Prostate gland (tissue), 2 donors: ENCODE results near the gene CNTNAP2. TPM values are rescaled to one million over a fixed set of nuclear protein-coding genes. Genes with fewer than 3 reads are reported as not detected.

Experiments
- DNase-seq: peaks from one replicate; pipeline ENCODE4 v3.0.0-alpha.2; 2019; ENCODE audit warnings: low spot score
- H3K27ac ChIP-seq, 2 donors: fragments of 200-600 bp; sonication (generic); 2 replicates each; pipeline ENCODE4 v1.5.1; 2017 to 2019
- H3K27me3 ChIP-seq: fragments of 200-600 bp; sonication (generic); replicated peaks from 2 replicates; pipeline ENCODE4 v1.5.1; 2019; ENCODE audit not compliant: insufficient read depth
- H3K36me3 ChIP-seq, 2 donors: fragments of 200-600 bp; sonication (generic); 1 replicate in 1 of 2; 2 replicates in 1 of 2; pipeline versions ENCODE4 v1.5.1 to v1.8.1; 2017 to 2019
- H3K4me1 ChIP-seq: fragments of 200-600 bp; sonication (generic); replicated peaks from 2 replicates; pipeline ENCODE4 v1.5.1; 2019
- H3K4me3 ChIP-seq, 2 donors: fragments of 200-600 bp; sonication (generic); 2 replicates each; pipeline ENCODE4 v1.5.1; 2017 to 2019
- H3K9me3 ChIP-seq: fragments of 200-600 bp; sonication (generic); 2 replicates; pipeline ENCODE4 v1.5.1; 2017
- POLR2A ChIP-seq: fragments of 450-650 bp; IDR thresholded peaks from one replicate; pipeline ENCODE4 v1.6.1; 2016; ENCODE audit warnings: antibody characterized with exemption, mild to moderate bottlenecking
- POLR2AphosphoS5 ChIP-seq: sonication (generic); formaldehyde crosslinking; IDR thresholded peaks from one replicate; pipeline ENCODE4 v1.6.1; 2017; ENCODE audit warnings: antibody characterized with exemption
- WGBS: methylation state at CpG from one replicate; pipeline ENCODE4 v1.1.5; 2018; 5-methylcytosine and 5-hydroxymethylcytosine counted together
- intact Hi-C: fragments of 100-400 bp; cut with DNase I; formaldehyde crosslinking; loops from one replicate; pipeline ENCODE4 v1.14.2; 2022
- total RNA-seq, 2 donors: library from RNA; depleted of rRNA; stranded (reverse); fragments of >200 nt; gene quantifications; one replicate each; pipeline ENCODE4 v1.1.0, GENCODE V29; 2016
- TF ChIP-seq, protein P1 (sequence below), 4 experiments: fragments of 200-600 bp in 2 of 4; fragments of 450-650 bp in 2 of 4; sonication (generic) in 2 of 4; IDR thresholded peaks; 1 replicate in 3 of 4; 2 replicates in 1 of 4; pipeline ENCODE4 v1.5.1; 2016 to 2019; ENCODE audit warnings: antibody characterized with exemption in 4 of 4, mild to moderate bottlenecking in 2 of 4, moderate library complexity in 2 of 4

Gene CNTNAP2
- total RNA-seq, 2 donors from 2014 or later, result 10.6 to 43.7 TPM

DNA sequence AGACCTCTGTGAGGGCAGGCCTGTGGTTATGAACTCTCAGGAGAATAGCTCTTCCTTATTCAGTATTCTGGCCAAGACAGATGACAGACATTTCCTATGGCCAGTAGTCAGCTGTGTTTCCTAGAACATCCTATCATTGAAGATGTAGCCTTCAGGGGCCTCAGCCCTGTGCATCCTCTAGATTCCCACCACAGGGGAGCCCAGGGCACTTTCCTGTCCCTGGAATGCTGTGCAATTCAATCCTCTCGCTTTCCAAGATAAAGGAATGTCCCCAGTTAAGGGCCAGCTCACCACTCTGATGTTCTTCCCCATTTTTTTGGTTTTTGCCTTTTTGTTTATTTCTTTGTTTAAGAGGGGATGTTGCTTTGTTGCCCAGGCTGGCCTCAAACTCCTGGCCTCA is 1895.2 kb downstream of the CNTNAP2 start:
- Histone ChIP-seq H3K27me3 (no peaks in the 10 kb centered on the region), H3K9me3 (no peaks in the 10 kb centered on the region), H3K4me1 (no peaks in the 10 kb centered on the region), H3K4me3 (no peak overlapping the region), H3K36me3 (no peaks in the 10 kb centered on the region), H3K27ac (no peak overlapping the region)
- no peak for TF ChIP-seq POLR2AphosphoS5
- no peak for TF ChIP-seq POLR2A
- TF ChIP-seq, protein P1, sequence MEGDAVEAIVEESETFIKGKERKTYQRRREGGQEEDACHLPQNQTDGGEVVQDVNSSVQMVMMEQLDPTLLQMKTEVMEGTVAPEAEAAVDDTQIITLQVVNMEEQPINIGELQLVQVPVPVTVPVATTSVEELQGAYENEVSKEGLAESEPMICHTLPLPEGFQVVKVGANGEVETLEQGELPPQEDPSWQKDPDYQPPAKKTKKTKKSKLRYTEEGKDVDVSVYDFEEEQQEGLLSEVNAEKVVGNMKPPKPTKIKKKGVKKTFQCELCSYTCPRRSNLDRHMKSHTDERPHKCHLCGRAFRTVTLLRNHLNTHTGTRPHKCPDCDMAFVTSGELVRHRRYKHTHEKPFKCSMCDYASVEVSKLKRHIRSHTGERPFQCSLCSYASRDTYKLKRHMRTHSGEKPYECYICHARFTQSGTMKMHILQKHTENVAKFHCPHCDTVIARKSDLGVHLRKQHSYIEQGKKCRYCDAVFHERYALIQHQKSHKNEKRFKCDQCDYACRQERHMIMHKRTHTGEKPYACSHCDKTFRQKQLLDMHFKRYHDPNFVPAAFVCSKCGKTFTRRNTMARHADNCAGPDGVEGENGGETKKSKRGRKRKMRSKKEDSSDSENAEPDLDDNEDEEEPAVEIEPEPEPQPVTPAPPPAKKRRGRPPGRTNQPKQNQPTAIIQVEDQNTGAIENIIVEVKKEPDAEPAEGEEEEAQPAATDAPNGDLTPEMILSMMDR (IDR thresholded peaks at IDR 0.05), result no peak
- 69% methylated on average over 1 of the region's 1 CpG for WGBS
- DNase-seq, result no peak
- intact Hi-C loops, result no loop called here

DNA sequence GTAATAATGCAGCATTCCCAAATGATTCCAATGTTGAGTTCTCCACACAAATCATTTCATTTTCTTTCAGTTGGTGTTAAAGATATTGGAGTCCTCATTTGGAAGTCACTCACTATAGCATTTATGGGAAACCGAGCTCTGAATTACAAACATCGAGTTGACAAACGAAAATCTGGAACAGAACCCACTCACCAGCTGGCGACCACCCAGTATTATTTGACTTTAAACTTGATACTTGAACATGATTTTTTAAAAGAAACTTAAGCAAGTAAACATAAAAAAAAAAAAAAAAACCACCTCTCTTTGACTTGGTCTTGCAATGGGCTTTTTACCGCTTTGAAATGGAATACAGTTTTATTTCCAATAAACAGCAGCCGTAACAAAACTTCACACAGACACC is 1897.4 kb downstream of the CNTNAP2 start:
- Histone ChIP-seq H3K27me3 (no peaks in the 10 kb centered on the region), H3K4me3 (no peak overlapping the region), H3K27ac (no peak overlapping the region), H3K4me1 (no peaks in the 10 kb centered on the region), H3K9me3 (no peaks in the 10 kb centered on the region), H3K36me3 (no peaks in the 10 kb centered on the region)
- intact Hi-C loops, result no loop called here
- 69% methylated on average over 6 of the region's 6 CpGs for WGBS
- TF ChIP-seq POLR2AphosphoS5, result no peak
- TF ChIP-seq, protein P1 (IDR thresholded peaks at IDR 0.05), result no peak
- no peak for DNase-seq

DNA sequence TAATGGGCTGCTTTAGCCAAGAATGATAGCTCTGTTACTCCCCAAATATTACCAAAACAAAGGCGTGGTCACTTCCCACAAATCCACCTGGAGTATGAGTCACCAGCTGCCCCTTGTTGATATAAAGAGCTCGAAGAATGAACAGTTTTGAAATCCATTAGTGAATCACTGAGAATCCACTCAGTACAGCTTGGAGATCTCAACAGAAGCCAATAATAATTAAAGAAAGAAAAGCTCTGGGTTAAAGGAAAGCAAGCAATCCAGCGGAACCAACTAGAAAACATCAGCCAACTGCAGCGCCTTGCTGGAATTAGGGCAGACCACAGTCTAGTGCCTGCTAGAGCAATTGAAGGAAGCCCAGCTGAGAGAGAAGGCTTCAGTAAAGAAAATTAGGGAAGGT is 1897.9 kb downstream of the CNTNAP2 start:
- no peak overlapping the region for H3K27ac ChIP-seq
- no peak for DNase-seq
- H3K36me3 ChIP-seq, result no peaks in the 10 kb centered on the region
- H3K9me3 ChIP-seq, result no peaks in the 10 kb centered on the region
- TF ChIP-seq POLR2AphosphoS5, result no peak
- TF ChIP-seq, protein P1 (IDR thresholded peaks at IDR 0.05), result no peak
- no peak for TF ChIP-seq POLR2A
- H3K4me1 ChIP-seq, result no peaks in the 10 kb centered on the region
- 71% methylated on average over 4 of the region's 4 CpGs for WGBS
- no peaks in the 10 kb centered on the region for H3K27me3 ChIP-seq
- H3K4me3 ChIP-seq, result no peak overlapping the region
- intact Hi-C loops, result no loop called here

DNA sequence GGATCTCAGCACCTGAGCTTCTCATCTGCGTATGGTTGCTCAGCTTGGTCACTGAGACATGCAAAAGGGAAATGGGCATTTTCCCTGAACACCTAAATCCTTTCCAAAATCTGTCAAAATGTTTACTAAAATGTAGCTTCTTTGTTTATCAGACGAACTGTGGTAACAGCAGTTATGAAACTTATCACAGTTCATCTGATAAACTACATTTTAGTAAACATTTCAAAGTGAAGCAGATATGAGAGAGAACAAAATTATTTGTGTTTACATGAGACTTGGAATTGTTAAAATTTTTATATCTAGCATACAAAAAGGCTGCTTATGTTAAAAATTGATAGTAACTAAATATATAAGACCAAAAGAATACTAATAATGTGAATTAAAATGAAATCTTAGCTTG is 1900.5 kb downstream of the CNTNAP2 start:
- intact Hi-C loops, result no loop called here
- 48% methylated on average over 2 of the region's 2 CpGs for WGBS
- DNase-seq, result no peak
- H3K9me3 ChIP-seq, result no peaks in the 10 kb centered on the region
- TF ChIP-seq, protein P1 (IDR thresholded peaks at IDR 0.05), result no peak
- TF ChIP-seq POLR2A, result no peak
- TF ChIP-seq POLR2AphosphoS5, result no peak
- no peaks in the 10 kb centered on the region for H3K36me3 ChIP-seq
- no peak overlapping the region for H3K27ac ChIP-seq
- H3K4me1 ChIP-seq, result no peaks in the 10 kb centered on the region
- no peak overlapping the region for H3K4me3 ChIP-seq
- no peaks in the 10 kb centered on the region for H3K27me3 ChIP-seq

DNA sequence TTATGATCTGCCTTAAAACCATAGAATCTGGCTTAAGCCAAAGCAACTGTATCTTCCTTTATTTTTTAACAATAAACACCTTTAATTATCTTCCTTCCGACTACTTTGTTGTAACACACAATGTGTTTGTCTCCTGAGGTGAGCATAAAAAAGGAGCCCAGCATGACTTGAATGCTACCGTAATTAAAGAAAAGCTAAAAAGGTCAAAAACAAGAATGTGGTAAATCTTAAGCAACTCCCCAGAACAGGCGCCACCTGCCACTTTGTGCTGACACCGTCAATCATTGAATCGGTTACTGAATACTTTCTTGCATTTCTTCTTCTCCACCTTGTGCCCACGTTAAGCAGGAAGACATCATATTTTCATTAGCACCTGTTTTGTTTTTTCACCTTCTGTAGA is 1904.1 kb downstream of the CNTNAP2 start:
- no peak overlapping the region for H3K27ac ChIP-seq
- TF ChIP-seq POLR2A (no peak), POLR2AphosphoS5 (no peak)
- TF ChIP-seq, protein P1 (IDR thresholded peaks at IDR 0.05), result no peak
- H3K27me3 ChIP-seq, result no peaks in the 10 kb centered on the region
- WGBS, result 57% methylated on average over 6 of the region's 6 CpGs
- intact Hi-C loops, result no loop called here
- H3K9me3 ChIP-seq, result no peaks in the 10 kb centered on the region
- no peaks in the 10 kb centered on the region for H3K4me1 ChIP-seq
- H3K36me3 ChIP-seq, result no peaks in the 10 kb centered on the region
- no peak for DNase-seq
- H3K4me3 ChIP-seq, result no peak overlapping the region
